Trophoblast cell (in vitro differentiated cells and primary cell): ENCODE data around the gene SETD7.

Source experiments
- DNase-seq, 2 donors: peaks; one replicate each; pipeline ENCODE4 v3.0.0-alpha.2; 2016
- H2AFZ ChIP-seq: 2 replicates; pipeline ENCODE4 v1.6.1; 2013; ENCODE audit warnings: low read length, moderate library complexity, mild to moderate bottlenecking; ENCODE audit not compliant: insufficient read depth, poor library complexity
- H2AK5ac ChIP-seq: 2 replicates; pipeline ENCODE4 v1.6.1; 2013; ENCODE audit warnings: mild to moderate bottlenecking, low read length
- H2BK120ac ChIP-seq: 2 replicates; pipeline ENCODE4 v1.6.1; 2013; ENCODE audit warnings: low read length, mild to moderate bottlenecking, moderate library complexity; ENCODE audit not compliant: insufficient read depth, poor library complexity
- H2BK12ac ChIP-seq: 2 replicates; pipeline ENCODE4 v1.6.1; 2013; ENCODE audit warnings: mild to moderate bottlenecking, low read length, moderate library complexity
- H2BK5ac ChIP-seq: 2 replicates; pipeline ENCODE4 v1.6.1; 2013; ENCODE audit warnings: low read length, low read depth, moderate library complexity, mild to moderate bottlenecking; ENCODE audit not compliant: poor library complexity
- H3K14ac ChIP-seq: 2 replicates; pipeline ENCODE4 v1.6.1; 2013; ENCODE audit warnings: mild to moderate bottlenecking, low read length
- H3K18ac ChIP-seq: 2 replicates; pipeline ENCODE4 v1.6.1; 2013; ENCODE audit warnings: mild to moderate bottlenecking, low read length
- H3K23ac ChIP-seq: 2 replicates; pipeline ENCODE4 v1.6.1; 2013; ENCODE audit warnings: low read length
- H3K27ac ChIP-seq: 2 replicates; pipeline ENCODE4 v1.5.1; 2013; ENCODE audit warnings: low read depth, mild to moderate bottlenecking, inconsistent platforms, low read length, moderate library complexity
- H3K27me3 ChIP-seq: 2 replicates; pipeline ENCODE4 v1.6.1; 2013; ENCODE audit warnings: inconsistent platforms, mild to moderate bottlenecking, low read length, moderate library complexity; ENCODE audit not compliant: insufficient read depth
- H3K36me3 ChIP-seq, 2 experiments: 1 replicate in 1 of 2; 2 replicates in 1 of 2; pipeline ENCODE4 v1.6.1; 2013; ENCODE audit warnings: low read length in 2 of 2, mild to moderate bottlenecking in 2 of 2, moderate library complexity in 1 of 2; ENCODE audit not compliant: insufficient read depth in 2 of 2, control insufficient read depth in 1 of 2
- H3K4ac ChIP-seq: 2 replicates; pipeline ENCODE4 v1.6.1; 2013; ENCODE audit warnings: low read depth, mild to moderate bottlenecking, low read length, moderate library complexity
- H3K4me1 ChIP-seq, 2 experiments: 1 replicate in 1 of 2; 2 replicates in 1 of 2; pipeline ENCODE4 v1.6.1; 2013; ENCODE audit warnings: low read length in 2 of 2, mild to moderate bottlenecking in 2 of 2, moderate library complexity in 1 of 2; ENCODE audit not compliant: insufficient read depth in 2 of 2, control insufficient read depth in 1 of 2
- H3K4me2 ChIP-seq: 2 replicates; pipeline ENCODE4 v1.6.1; 2013; ENCODE audit warnings: inconsistent platforms, mild to moderate bottlenecking, low read length, moderate library complexity
- H3K4me3 ChIP-seq: 2 replicates; pipeline ENCODE4 v1.5.1; 2013; ENCODE audit warnings: mild to moderate bottlenecking, low read depth, low read length, inconsistent platforms
- H3K79me1 ChIP-seq: one replicate; pipeline ENCODE4 v1.6.1; 2013; ENCODE audit warnings: low read length
- H3K79me2 ChIP-seq: 2 replicates; pipeline ENCODE4 v1.6.1; 2013; ENCODE audit warnings: low read length, mild to moderate bottlenecking; ENCODE audit not compliant: control insufficient read depth, insufficient read depth, poor library complexity
- H3K9ac ChIP-seq: 2 replicates; pipeline ENCODE4 v1.6.1; 2013; ENCODE audit warnings: mild to moderate bottlenecking, low read length
- H3K9me3 ChIP-seq: 2 replicates; pipeline ENCODE4 v1.6.1; 2013; ENCODE audit warnings: low read depth, mild to moderate bottlenecking, control low read depth, inconsistent platforms, low read length; ENCODE audit not compliant: insufficient read depth
- H4K12ac ChIP-seq: 2 replicates; pipeline ENCODE4 v1.6.1; 2013; ENCODE audit warnings: low read depth, mild to moderate bottlenecking, low read length, moderate library complexity
- H4K8ac ChIP-seq: 2 replicates; pipeline ENCODE4 v1.6.1; 2013; ENCODE audit warnings: low read depth, mild to moderate bottlenecking, low read length, moderate library complexity
- H4K91ac ChIP-seq: one replicate; pipeline ENCODE4 v1.6.1; 2013; ENCODE audit warnings: low read depth, mild to moderate bottlenecking, low read length, moderate library complexity
- WGBS: extraction: QIAGEN DNeasy Blood & Tissue Kit; methylation state at CpG from one replicate; pipeline ENCODE4 v1.1.7; 2013; ENCODE audit warnings: missing lambda C conversion rate; ENCODE audit not compliant: insufficient read length, insufficient coverage; ENCODE audit errors: extremely low coverage; 5-methylcytosine and 5-hydroxymethylcytosine counted together

Gene SETD7

DNA sequence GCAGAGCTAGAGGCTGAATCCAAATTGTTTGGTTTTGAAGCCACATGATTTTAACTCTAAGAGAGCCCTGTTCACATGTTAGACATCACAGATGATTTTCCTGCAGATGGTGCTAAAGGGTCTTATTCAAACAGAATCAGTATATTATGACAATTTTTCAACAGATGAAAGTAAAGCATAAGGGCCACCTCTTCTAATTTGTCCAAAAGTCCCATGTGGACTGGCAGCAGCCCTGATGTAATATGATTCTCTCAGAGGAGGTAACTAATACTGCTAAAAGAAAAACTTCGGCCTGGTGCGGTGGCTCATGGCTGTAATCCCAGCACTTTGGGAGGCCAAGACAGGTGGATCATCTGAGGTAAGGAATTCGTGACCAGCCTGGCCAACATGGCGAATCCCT, 26.0 kb upstream of the SETD7 start:
- H2BK12ac ChIP-seq: no peak overlapping the region
- H2AK5ac ChIP-seq: no peak overlapping the region
- no peak overlapping the region for H2BK5ac ChIP-seq
- H3K4me1 ChIP-seq: peaks cover 8 to 9% of the 10 kb centered on the region in 2 experiments
- no peak overlapping the region for H3K4ac ChIP-seq
- no peaks in the 10 kb centered on the region for H3K79me1 ChIP-seq
- H3K36me3 ChIP-seq: no peaks in the 10 kb centered on the region
- H3K18ac ChIP-seq: no peak overlapping the region
- no peak overlapping the region for H2AFZ ChIP-seq
- no peak overlapping the region for H3K4me2 ChIP-seq
- H4K12ac ChIP-seq: no peak overlapping the region
- H3K23ac ChIP-seq: no peak overlapping the region
- no peak overlapping the region for H3K27ac ChIP-seq
- no peak overlapping the region for H3K4me3 ChIP-seq
- no peak overlapping the region for H4K91ac ChIP-seq
- no peak for DNase-seq
- H3K9me3 ChIP-seq: peaks cover 2% of the 10 kb centered on the region
- no peaks in the 10 kb centered on the region for H3K79me2 ChIP-seq
- H3K14ac ChIP-seq: no peak overlapping the region
- H3K27me3 ChIP-seq: no peaks in the 10 kb centered on the region
- H2BK120ac ChIP-seq: no peak overlapping the region
- no CpG with 5 or more reads among the region's 4 CpGs for WGBS
- no peak overlapping the region for H4K8ac ChIP-seq
- H3K9ac ChIP-seq: no peak overlapping the region

DNA sequence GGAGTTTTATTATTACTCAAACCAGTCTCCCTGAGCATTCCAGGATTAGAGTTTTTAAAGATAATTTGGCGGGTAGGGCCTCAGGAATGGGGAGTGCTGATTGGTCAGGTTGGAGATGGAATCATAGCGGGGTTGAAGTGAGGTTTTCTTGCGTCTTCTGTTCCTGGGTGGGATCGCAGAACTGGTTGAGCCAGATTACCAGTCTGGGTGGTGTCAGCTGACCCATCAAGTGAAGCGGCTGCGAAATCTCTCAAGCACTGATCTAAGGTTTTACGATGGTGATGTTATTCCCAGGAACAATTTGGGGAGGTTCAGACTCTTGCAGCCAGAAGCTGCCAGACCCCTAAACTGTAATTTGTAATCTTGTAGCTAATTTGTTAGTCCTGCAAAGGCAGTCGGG, 25.1 kb upstream of the SETD7 start:
- peaks cover 2% of the 10 kb centered on the region for H3K9me3 ChIP-seq
- H3K9ac ChIP-seq: no peak overlapping the region
- no peak overlapping the region for H3K27ac ChIP-seq
- H3K79me2 ChIP-seq: no peaks in the 10 kb centered on the region
- no CpG with 5 or more reads among the region's 8 CpGs for WGBS
- no peak overlapping the region for H3K14ac ChIP-seq
- H3K23ac ChIP-seq: no peak overlapping the region
- H2BK12ac ChIP-seq: no peak overlapping the region
- H3K4me1 ChIP-seq: peaks cover 9 to 11% of the 10 kb centered on the region in 2 experiments
- H3K79me1 ChIP-seq: no peaks in the 10 kb centered on the region
- no peak overlapping the region for H4K12ac ChIP-seq
- no peaks in the 10 kb centered on the region for H3K27me3 ChIP-seq
- peak; percentile 33 to 84 for DNase-seq
- H2AFZ ChIP-seq: no peak overlapping the region
- no peak overlapping the region for H4K8ac ChIP-seq
- no peaks in the 10 kb centered on the region for H3K36me3 ChIP-seq
- no peak overlapping the region for H2AK5ac ChIP-seq
- no peak overlapping the region for H2BK120ac ChIP-seq
- H3K4me3 ChIP-seq: no peak overlapping the region
- no peak overlapping the region for H2BK5ac ChIP-seq
- H3K18ac ChIP-seq: no peak overlapping the region
- peak overlapping the region; percentile 32 for H3K4me2 ChIP-seq
- no peak overlapping the region for H3K4ac ChIP-seq
- no peak overlapping the region for H4K91ac ChIP-seq

DNA sequence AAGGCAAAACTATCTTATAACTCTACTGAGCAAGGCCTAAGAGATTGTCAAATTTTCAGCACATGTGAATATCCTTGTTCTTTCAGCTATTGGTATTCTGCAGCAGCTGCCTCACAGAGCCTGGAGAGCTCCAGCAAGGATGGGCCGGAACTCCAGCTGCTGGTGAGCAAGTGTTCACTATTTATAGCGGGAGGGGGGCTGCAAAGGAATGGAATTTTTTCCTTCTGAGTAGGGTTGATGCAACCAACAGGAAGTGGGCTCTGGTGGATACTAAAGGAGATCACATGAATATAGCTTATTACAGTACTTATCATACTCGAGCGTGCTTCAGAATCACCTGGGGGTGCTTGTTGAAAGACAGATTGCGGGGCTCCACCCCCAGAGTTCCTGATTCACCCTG, 20.2 kb upstream of the SETD7 start:
- no peak overlapping the region for H4K12ac ChIP-seq
- no peak overlapping the region for H2AK5ac ChIP-seq
- no peaks in the 10 kb centered on the region for H3K36me3 ChIP-seq
- no peak overlapping the region for H3K4ac ChIP-seq
- no peak overlapping the region for H4K8ac ChIP-seq
- no peak overlapping the region for H3K23ac ChIP-seq
- H2BK120ac ChIP-seq: no peak overlapping the region
- H3K27ac ChIP-seq: no peak overlapping the region
- H4K91ac ChIP-seq: no peak overlapping the region
- H3K9ac ChIP-seq: no peak overlapping the region
- WGBS: no CpG with 5 or more reads among the region's 5 CpGs
- H2AFZ ChIP-seq: no peak overlapping the region
- H3K9me3 ChIP-seq: peaks cover 2% of the 10 kb centered on the region
- H3K79me1 ChIP-seq: no peaks in the 10 kb centered on the region
- DNase-seq: no peak
- no peak overlapping the region for H3K4me2 ChIP-seq
- H2BK12ac ChIP-seq: no peak overlapping the region
- no peak overlapping the region for H3K18ac ChIP-seq
- H2BK5ac ChIP-seq: no peak overlapping the region
- H3K4me3 ChIP-seq: no peak overlapping the region
- H3K79me2 ChIP-seq: no peaks in the 10 kb centered on the region
- H3K14ac ChIP-seq: no peak overlapping the region
- H3K4me1 ChIP-seq: peaks cover 8 to 10% of the 10 kb centered on the region in 2 experiments
- H3K27me3 ChIP-seq: no peaks in the 10 kb centered on the region

- Histone ChIP-seq H3K14ac (no peak overlapping the region), H3K9ac (no peak overlapping the region), H2BK12ac (no peak overlapping the region), H3K9me3 (no peaks in the 10 kb centered on the region), H4K12ac (no peak overlapping the region), H4K91ac (no peak overlapping the region), H2AK5ac (no peak overlapping the region), H3K79me2 (no peaks in the 10 kb centered on the region), H3K4ac (no peak overlapping the region), H3K4me3 (no peak overlapping the region), H3K27ac (no peak overlapping the region), H3K27me3 (no peaks in the 10 kb centered on the region), H3K4me2 (no peak overlapping the region), H3K79me1 (no peaks in the 10 kb centered on the region), H4K8ac (no peak overlapping the region), H3K36me3 (no peaks in the 10 kb centered on the region), H2BK120ac (no peak overlapping the region), H3K18ac (no peak overlapping the region), H3K4me1 (peaks cover 3 to 7% of the 10 kb centered on the region in 2 experiments), H2AFZ (no peak overlapping the region), H3K23ac (no peak overlapping the region), H2BK5ac (no peak overlapping the region)
- WGBS: no CpG with 5 or more reads among the region's 5 CpGs
- DNase-seq: no peak
These were observed 19.1 kb upstream of the SETD7 start for GRCh38 chr4:139575072-139575471.
